GM18502 (cell line): Measurements from ENCODE around the gene TMEM233.
"Not testable (repeated sequence)": the region's sequence is repeated elsewhere in the genome, so short reads cannot be mapped to it uniquely, and the experiment has no call there.

Experiments
- ATAC-seq: cut with Tn5 transposase; IDR thresholded peaks from one replicate; pipeline ENCODE4 v1.9.1; 2021; ENCODE audit warnings: mild to moderate bottlenecking; ENCODE audit not compliant: unreplicated experiment, poor library complexity

The TMEM233 gene

GRCh38 chr12:119603767-119604166, 10.2 kb downstream of the TMEM233 start:
- no peak for ATAC-seq

DNA sequence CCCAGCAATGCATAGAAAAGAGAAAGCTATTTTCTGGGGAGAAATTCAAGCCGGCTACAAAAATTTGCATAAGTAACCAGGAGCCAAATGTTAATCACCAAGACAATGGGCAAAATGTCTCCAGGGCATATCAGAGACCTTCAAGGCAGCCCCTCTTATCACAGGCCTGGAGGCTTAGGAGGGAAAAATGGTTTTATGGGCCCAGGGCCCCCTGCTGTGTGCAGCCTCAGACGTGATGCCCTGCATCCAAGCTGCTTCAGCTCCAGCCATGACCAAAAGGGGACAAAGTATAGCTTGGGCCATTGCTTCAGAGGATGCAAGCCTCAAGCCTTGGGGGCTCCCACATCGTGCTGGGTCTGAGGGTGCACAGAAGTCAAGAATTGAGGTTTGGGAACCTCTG, 15.8 kb downstream of the TMEM233 start:
- ATAC-seq, result no peak

DNA sequence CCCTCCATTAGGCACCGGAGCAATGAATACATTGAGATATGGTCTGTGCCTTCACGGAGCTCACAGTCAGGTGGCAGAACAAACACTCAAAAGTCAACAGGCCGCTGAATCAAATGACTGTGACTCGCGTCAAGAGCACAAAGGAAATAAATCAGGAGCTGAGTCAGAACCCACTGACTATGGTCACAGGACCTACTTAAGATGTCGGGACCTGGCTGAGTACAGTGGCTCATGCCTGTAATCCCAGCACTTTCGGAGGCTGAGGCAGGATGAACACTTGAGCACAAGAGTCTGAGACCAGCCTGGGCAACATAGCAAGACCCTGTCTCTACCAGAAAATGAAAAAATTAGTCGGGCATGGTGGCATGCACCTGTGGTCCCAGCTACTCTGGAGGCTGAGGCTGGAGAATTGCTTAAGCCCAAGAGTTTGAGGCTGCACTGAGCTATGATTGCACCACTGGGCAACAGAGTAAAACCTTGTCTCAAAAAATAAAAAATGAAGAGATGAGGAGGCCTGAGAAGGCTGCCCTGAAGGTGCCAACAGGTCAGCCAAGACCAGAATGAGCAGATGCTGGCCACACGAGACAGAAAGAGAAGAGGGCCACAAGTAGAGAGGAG, 19.9 kb downstream of the TMEM233 start:
- ATAC-seq, result no peak

DNA sequence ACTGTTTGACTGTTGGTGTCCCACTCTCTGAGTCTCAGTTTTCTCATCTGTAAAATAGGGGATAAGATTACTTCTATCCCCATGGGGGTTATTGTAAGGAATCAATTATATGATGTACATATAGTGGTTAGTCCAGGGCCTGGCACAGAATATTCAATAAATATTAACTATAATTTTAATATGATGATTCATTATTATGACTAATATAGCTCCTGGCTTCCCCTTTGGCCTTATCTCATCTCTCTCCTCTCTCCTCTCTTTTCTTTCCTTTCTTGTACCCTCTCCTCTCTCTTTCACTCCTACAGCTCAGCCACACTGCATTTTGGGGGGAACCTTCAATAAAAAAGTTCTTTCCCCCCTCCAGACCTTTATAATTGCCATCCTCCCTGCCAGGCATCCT, 21.1 kb downstream of the TMEM233 start:
- no peak for ATAC-seq

DNA sequence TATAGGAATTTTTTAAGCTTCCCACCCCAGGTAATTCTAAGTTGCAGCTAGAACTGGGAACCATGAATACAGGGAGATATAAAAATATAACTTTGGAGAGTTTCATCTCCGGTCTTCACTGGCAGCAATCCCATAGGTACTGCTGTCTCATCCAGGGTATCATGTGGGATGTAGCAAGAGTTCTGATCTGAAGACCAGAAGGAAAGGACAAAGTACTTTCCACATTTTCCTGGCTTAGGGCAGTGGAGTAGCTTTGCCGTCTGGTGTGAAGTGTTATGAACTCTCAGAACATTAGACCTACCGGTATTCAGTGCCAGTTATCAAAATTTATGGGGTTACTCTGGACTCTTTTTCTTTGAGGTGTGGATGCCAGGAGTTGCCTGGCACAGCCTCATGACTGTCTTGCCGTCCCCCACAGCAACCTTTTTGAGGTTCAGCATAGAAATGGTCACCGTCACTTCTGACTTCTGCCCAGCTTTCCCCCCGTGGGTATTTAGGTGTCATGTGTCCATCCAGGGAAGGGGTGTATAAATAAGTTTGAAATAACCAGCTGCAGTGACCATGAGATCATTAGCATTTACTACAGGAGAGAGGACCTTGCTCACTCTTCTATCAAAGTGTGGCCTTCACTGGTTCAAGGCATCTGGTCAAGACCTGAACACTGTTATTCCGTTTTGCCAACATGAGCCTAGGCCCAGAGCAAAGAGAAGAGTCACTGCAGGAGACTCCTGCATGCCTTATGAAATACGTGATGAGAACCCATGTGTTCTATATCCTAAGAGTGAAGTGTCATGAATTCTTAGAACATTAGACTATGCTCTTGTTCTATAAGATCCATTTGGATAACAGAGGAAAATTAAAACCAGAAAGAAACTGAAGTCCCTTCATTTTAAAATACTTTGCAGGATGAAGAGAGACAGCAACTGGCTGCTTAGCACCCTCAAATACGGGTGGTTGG, 22.2 kb downstream of the TMEM233 start:
- no peak for ATAC-seq

GRCh38 chr12:119618328-119618896, 24.8 kb downstream of the TMEM233 start:
- ATAC-seq, result not testable (repeated sequence)

GRCh38 chr12:119620490-119620889, 26.9 kb downstream of the TMEM233 start:
- ATAC-seq, result no peak

GRCh38 chr12:119621878-119622277, 28.3 kb downstream of the TMEM233 start:
- ATAC-seq, result no peak

DNA sequence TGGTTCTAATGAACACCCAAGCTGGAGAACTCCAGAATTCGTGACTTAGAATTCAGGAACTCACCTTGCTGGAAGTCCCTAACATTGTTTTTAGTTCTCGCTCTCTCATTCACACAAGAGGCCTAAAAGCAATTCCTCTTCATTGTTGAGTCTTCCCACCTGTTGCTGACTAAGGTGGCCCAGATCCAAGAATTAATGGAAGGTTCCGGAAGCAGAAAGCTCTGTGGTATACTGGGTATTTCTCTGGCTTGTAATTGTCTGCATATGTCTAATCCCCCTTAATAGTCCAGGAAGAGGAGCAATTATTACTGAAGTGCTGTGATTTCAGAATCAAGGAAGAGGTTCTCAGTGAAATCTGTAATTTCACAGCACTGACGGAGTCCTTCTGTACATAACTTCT, 31.4 kb downstream of the TMEM233 start:
- ATAC-seq, result no peak

DNA sequence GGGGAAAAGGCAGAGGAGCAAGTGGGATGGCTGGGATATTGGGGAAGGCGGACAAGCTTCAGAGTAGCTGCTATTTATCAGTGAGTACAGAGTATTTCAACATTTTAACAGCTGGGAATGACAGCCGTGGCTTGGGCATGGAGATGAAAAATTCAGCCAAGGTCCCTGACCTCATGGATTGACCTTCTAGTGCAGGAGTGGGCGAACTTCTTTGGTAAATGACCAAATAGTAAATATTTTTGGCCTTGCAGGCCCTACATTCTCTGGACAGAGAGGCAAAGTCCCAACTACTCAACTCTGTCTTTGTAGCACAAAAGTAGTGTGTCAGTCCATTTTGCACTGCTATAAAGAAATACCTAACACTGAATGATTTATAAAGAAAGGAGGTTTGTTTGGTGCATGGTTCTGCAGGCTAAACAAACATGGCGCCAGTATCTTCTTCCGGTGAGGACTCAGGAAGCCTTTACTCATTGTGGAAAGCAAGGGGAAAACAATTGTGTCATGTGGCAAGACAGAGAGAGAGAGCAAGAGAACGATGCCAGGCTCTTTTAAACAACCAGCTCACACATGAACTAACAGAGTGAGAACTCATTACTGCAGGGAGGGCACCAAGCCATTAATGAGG, 33.6 kb downstream of the TMEM233 start:
- ATAC-seq, result no peak

GRCh38 chr12:119627686-119628085, 34.1 kb downstream of the TMEM233 start:
- no peak for ATAC-seq

DNA sequence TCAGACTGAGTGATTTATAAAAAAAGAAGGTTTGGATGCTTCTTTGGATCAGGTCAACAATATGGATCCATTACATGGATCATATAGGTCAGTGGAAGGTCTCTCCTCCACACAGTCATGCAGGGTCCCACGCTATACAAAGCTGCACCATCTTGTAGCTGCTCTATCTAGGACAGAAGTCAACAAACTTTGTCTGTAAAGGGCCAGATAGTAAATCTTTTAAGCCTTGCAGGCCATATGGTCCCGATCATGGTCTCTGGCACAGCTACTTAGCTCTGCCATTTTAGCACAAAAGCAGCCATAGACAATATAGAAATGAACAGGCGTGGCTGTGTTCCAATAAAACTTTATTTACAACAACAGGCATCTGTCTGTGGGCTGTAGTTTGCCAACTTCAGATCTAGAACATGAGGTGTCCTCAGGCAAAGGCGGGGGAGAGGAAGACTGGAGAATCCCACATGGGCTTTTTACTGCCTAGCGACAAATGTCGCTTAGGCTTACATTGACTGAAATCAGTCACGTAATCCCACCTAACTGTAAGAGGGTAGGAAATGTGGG, 36.7 kb downstream of the TMEM233 start:
- no peak for ATAC-seq

- ATAC-seq, result no peak
Measured at GRCh38 chr12:119630962-119631550, 37.5 kb downstream of the TMEM233 start.

DNA sequence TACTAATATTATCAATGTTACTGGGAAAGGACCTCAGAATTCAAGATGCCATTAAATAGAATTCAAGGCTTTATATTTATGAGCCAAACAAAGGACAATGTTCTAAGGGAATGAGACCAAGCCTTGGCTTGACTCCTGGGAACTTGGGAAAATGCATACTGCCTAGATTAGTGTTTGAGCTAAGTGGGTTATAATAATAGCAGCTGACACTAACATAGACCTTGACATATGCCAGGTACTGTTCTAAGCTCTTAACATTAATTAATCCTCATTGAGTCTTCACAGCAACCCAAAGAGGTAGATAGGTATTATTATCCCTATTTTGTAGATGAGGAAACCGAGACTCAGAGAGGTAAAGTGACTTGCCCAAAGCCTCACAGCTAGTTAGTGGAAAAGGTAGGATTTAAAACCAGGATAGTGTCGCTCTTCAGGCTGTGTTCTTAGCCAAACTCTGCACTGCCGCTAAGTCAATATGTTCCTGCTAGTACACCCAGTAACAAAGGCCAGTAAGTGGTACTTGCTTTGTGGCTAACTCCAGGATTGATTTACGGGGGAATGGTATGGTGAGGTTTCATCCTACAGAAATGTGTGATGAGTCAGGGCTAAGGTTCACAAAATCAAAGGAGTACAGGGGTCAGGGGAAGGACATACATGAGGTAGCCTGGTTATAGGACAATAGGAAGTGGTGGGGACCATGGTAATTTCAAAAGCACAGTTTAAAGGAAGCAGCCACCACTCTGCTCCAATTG, 38.5 kb downstream of the TMEM233 start:
- no peak for ATAC-seq

DNA sequence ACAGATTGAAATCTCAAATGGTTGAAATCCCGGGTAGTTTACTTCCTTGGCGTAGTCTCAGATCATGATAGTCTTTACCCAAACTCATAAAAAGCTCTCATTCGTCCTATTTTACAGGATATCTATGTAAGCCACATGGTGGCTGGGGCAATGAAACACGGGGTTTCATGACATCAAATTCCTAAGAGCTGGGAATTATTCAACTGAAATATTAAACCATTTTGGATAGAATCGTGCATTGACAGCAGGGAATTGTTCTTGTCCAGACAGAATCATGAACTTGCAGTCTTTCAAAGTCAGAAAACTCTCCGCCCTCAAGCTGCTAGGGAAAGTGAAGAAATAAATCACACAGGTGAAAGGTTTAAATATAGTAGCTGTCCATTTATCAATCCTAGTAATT, 41.2 kb downstream of the TMEM233 start:
- no peak for ATAC-seq

- ATAC-seq, result no peak
Measured at GRCh38 chr12:119642986-119643385, 49.4 kb downstream of the TMEM233 start.

GRCh38 chr12:119644930-119645329, 51.4 kb downstream of the TMEM233 start:
- ATAC-seq, result no peak

DNA sequence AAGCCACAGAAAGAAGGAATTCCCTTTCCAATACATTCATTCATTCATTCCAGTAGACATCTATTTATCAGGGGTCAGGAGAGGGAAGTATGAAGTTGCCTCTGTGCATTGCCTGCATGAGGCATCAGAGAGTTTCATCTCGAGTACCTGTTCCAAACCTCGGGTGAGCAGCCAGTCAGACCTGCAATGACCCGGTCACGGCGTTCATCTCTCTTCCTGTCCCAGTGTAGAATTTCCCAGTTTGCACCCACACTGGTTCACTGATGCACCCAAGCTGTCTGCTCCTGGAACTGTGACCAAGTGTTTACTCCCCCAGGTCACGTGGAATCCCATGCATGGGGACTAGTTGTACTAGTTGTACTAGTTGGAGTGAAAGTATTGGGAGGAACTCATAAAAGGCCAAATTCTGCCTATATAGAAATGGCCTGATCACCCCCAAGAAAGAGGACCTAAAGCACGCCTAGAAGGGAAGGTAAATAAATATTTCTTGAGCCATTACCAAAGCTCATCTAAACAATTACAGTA, 52.0 kb downstream of the TMEM233 start:
- ATAC-seq, result no peak

- no peak for ATAC-seq
Measured at GRCh38 chr12:119649202-119649808, 55.7 kb downstream of the TMEM233 start.
